Liver (tissue), 9 donors: ENCODE results near the gene SAMD14. TPM values are rescaled to one million over a fixed set of nuclear protein-coding genes. Genes with fewer than 3 reads are reported as not detected.

ENCODE experiments used
- DNase-seq: peaks from one replicate; pipeline ENCODE4 v3.0.0-alpha.2; 2017; ENCODE audit warnings: low spot score
- H3K27ac ChIP-seq, 2 donors: one replicate each; pipeline ENCODE4 v1.7.0; 2013; ENCODE audit warnings: inconsistent platforms in 2 of 2, low read length in 2 of 2, control low read depth in 1 of 2, low read depth in 1 of 2, mild to moderate bottlenecking in 1 of 2
- H3K27me3 ChIP-seq, 4 donors: one replicate each; pipeline versions ENCODE4 v1.6.1 to v1.7.0; 2013; ENCODE audit warnings: low read length in 3 of 4, inconsistent platforms in 1 of 4, mild to moderate bottlenecking in 1 of 4, moderate library complexity in 1 of 4; ENCODE audit not compliant: control insufficient read depth in 4 of 4, insufficient read depth in 4 of 4
- H3K36me3 ChIP-seq, 4 donors: one replicate each; pipeline versions ENCODE4 v1.6.1 to v1.7.0; 2013; ENCODE audit warnings: low read length in 3 of 4, mild to moderate bottlenecking in 3 of 4, low read depth in 1 of 4, moderate library complexity in 1 of 4; ENCODE audit not compliant: control insufficient read depth in 4 of 4, insufficient read depth in 3 of 4
- H3K4me1 ChIP-seq, 4 donors: one replicate each; pipeline versions ENCODE4 v1.6.1 to v1.7.0; 2013; ENCODE audit warnings: low read length in 3 of 4, mild to moderate bottlenecking in 3 of 4, moderate library complexity in 1 of 4; ENCODE audit not compliant: control insufficient read depth in 4 of 4, insufficient read depth in 4 of 4
- H3K4me3 ChIP-seq, 3 donors: one replicate each; pipeline versions ENCODE4 v1.6.1 to v1.7.0; 2013; ENCODE audit warnings: low read length in 3 of 3, control low read depth in 1 of 3, low read depth in 1 of 3, mild to moderate bottlenecking in 1 of 3
- H3K9ac ChIP-seq, 2 donors: one replicate each; pipeline ENCODE4 v1.7.0; 2013; ENCODE audit warnings: low read length in 2 of 2, mild to moderate bottlenecking in 2 of 2, moderate library complexity in 2 of 2, control low read depth in 1 of 2, low read depth in 1 of 2
- H3K9me3 ChIP-seq, 4 donors: one replicate each; pipeline versions ENCODE4 v1.6.1 to v1.7.0; 2013; ENCODE audit warnings: low read length in 3 of 4; ENCODE audit not compliant: control insufficient read depth in 4 of 4
- CTCF ChIP-seq: fragments of 150-350 bp; IDR thresholded peaks from 2 replicates; pipeline ENCODE4 v1.5.1; 2017; ENCODE audit warnings: improper control_type of control experiment, low read depth, low read length; ENCODE audit not compliant: missing input control
- EGR1 ChIP-seq, 2 donors: IDR thresholded peaks; 2 replicates each; pipeline ENCODE4 v1.6.1; 2016 to 2018; ENCODE audit warnings: antibody characterized with exemption in 2 of 2, low read depth in 2 of 2
- FOXA1 ChIP-seq: IDR thresholded peaks from 2 replicates; pipeline ENCODE4 v1.6.1; 2016; ENCODE audit warnings: antibody characterized with exemption
- FOXA2 ChIP-seq: IDR thresholded peaks from 2 replicates; pipeline ENCODE4 v1.6.1; 2016; ENCODE audit warnings: antibody characterized with exemption
- HNF4G ChIP-seq: IDR thresholded peaks from 2 replicates; pipeline ENCODE4 v1.6.1; 2016; ENCODE audit warnings: antibody characterized with exemption
- NR2F2 ChIP-seq: IDR thresholded peaks from 2 replicates; pipeline ENCODE4 v1.6.1; 2016; ENCODE audit warnings: antibody characterized with exemption
- RAD21 ChIP-seq, 2 donors: IDR thresholded peaks; 2 replicates each; pipeline ENCODE4 v1.6.1; 2016; ENCODE audit warnings: antibody characterized with exemption in 2 of 2, mild to moderate bottlenecking in 2 of 2
- REST ChIP-seq: IDR thresholded peaks from 2 replicates; pipeline ENCODE4 v1.6.1; 2016; ENCODE audit warnings: antibody characterized with exemption, mild to moderate bottlenecking
- TAF1 ChIP-seq: conservative IDR thresholded peaks from 2 replicates; pipeline ENCODE4 v1.6.1; 2016; ENCODE audit warnings: antibody characterized with exemption, mild to moderate bottlenecking
- YY1 ChIP-seq: IDR thresholded peaks from 2 replicates; pipeline ENCODE4 v1.6.1; 2016; ENCODE audit warnings: antibody characterized with exemption, mild to moderate bottlenecking
- ZBTB33 ChIP-seq: IDR thresholded peaks from 2 replicates; pipeline ENCODE4 v1.6.1; 2016; ENCODE audit warnings: antibody characterized with exemption
- WGBS: extraction: QIAGEN DNeasy Blood & Tissue Kit; methylation state at CpG from one replicate; pipeline ENCODE4 v1.1.7; 2013; 5-methylcytosine and 5-hydroxymethylcytosine counted together
- polyA plus RNA-seq, 2 donors: library from polyadenylated mRNA; stranded (reverse) in 1 of 2; unstranded in 1 of 2; fragments of 200-250 nt in 1 of 2; fragments of >200 nt in 1 of 2; fragmentation: Nextera tagmentation in 1 of 2; extraction: Ambion mirVana in 1 of 2; gene quantifications; one replicate each; pipeline versions ENCODE4 v1.2.1 to v1.2.3, GENCODE V29; 2013 to 2015
- total RNA-seq, 2 donors: library from RNA; depleted of rRNA; stranded (reverse); fragments of >200 nt; gene quantifications; one replicate each; pipeline ENCODE4 v1.2.3, GENCODE V29; 2014
- TF ChIP-seq, protein P1 (sequence below): IDR thresholded peaks from 2 replicates; pipeline ENCODE4 v1.6.1; 2016; ENCODE audit warnings: antibody characterized with exemption
- donor health status: healthy.
- donor health status: healthy.
- donor health status: healthy.
- donor health status: healthy.
- donor health status: healthy.

The SAMD14 gene
- total and polyA plus RNA-seq, 4 donors: 0.50 to 0.84 (median 0.67) TPM; not detected in 1

- no peaks in the 10 kb centered on the region for H3K36me3 ChIP-seq
- H3K4me1 ChIP-seq: no peaks in the 10 kb centered on the region
- TF ChIP-seq FOXA2: no peak
- no peak for TF ChIP-seq TAF1
- no peak for TF ChIP-seq YY1
- TF ChIP-seq, protein P1, sequence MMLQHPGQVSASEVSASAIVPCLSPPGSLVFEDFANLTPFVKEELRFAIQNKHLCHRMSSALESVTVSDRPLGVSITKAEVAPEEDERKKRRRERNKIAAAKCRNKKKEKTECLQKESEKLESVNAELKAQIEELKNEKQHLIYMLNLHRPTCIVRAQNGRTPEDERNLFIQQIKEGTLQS: no peak
- no peak for TF ChIP-seq REST
- no peak for TF ChIP-seq ZBTB33
- no peak for TF ChIP-seq CTCF
- TF ChIP-seq FOXA1: no peak
- no peak for TF ChIP-seq EGR1 (IDR thresholded peaks at IDR 0.05; ENCODE audit: low read depth in 2 of 2)
- no peaks in the 10 kb centered on the region for H3K27me3 ChIP-seq
- DNase-seq: no peak
- no peak overlapping the region for H3K4me3 ChIP-seq
- no peaks in the 10 kb centered on the region for H3K9me3 ChIP-seq
- WGBS: 92% methylated on average over 17 of the region's 17 CpGs
- no peak overlapping the region for H3K27ac ChIP-seq
- H3K9ac ChIP-seq: no peak overlapping the region
Observed at GRCh38 chr17:50171371-50172071, 41.6 kb upstream of the SAMD14 start.

GRCh38 chr17:50170662-50171370, 40.9 kb upstream of the SAMD14 start:
- H3K4me3 ChIP-seq: no peak overlapping the region
- 88% methylated on average over 10 of the region's 10 CpGs for WGBS
- no peak overlapping the region for H3K27ac ChIP-seq
- no peaks in the 10 kb centered on the region for H3K36me3 ChIP-seq
- H3K9ac ChIP-seq: no peak overlapping the region
- H3K4me1 ChIP-seq: no peaks in the 10 kb centered on the region
- no peak for DNase-seq
- TF ChIP-seq HNF4G: no peak
- no peak for TF ChIP-seq RAD21 (IDR thresholded peaks at IDR 0.05)
- no peak for TF ChIP-seq EGR1 (IDR thresholded peaks at IDR 0.05; ENCODE audit: low read depth in 2 of 2)
- TF ChIP-seq NR2F2: no peak
- no peak for TF ChIP-seq YY1
- no peaks in the 10 kb centered on the region for H3K9me3 ChIP-seq
- no peaks in the 10 kb centered on the region for H3K27me3 ChIP-seq
